ENCODE results near the gene PPP1CB. TPM values are rescaled to one million over a fixed set of nuclear protein-coding genes. Genes with fewer than 3 reads are reported as not detected.

The PPP1CB gene
- total and polyA plus RNA-seq, 4 donors = 26.2 to 75.4 (median 49.3) TPM

DNA sequence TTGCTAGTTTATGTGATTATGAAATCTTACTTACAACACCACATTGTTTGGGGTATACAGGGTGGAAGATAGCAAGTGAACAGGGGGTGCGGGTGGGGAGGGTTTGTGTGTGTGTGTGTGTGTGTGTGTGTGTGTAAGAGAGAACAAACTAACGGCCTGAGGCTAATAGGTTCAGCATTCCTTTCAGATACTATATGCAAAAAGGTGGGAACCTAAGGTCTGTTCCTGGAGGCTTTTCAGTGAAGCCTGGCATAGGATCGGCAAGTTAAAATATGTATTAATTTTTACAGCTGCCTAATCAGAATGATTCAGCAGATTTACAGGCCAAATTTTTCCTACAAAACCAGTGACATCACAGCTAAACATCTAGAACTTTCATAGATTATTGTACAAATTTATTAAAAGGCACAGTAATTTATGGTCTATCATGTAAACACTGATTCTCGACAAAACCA is 51.4 kb downstream of the PPP1CB start:
- Histone ChIP-seq H3K36me3 (ENCODE audit: control insufficient read depth in 4 of 4, insufficient read depth in 3 of 4, low read depth in 1 of 4, low read length in 3 of 4) (peaks cover 1 to 24% (median 14%) of the 10 kb centered on the region in 4 donors), H3K9ac (ENCODE audit: low read depth in 1 of 2, low read length in 2 of 2) (no peak overlapping the region), H3K9me3 (ENCODE audit: control insufficient read depth in 4 of 4, low read length in 3 of 4) (no peaks in the 10 kb centered on the region), H3K4me3 (ENCODE audit: low read depth in 1 of 3, low read length in 3 of 3) (no peak overlapping the region), H3K27ac (ENCODE audit: low read depth in 1 of 2, low read length in 2 of 2) (no peak overlapping the region), H3K27me3 (ENCODE audit: control insufficient read depth in 4 of 4, insufficient read depth in 4 of 4, low read length in 3 of 4) (no peaks in the 10 kb centered on the region), H3K4me1 (ENCODE audit: control insufficient read depth in 4 of 4, insufficient read depth in 4 of 4, low read length in 3 of 4) (peaks cover 0 to 2% (median 0%) of the 10 kb centered on the region in 4 donors)
- no peak for DNase-seq (ENCODE audit: low spot score)
- 80% methylated on average over 4 of the region's 4 CpGs for WGBS
- TF ChIP-seq YY1 (IDR thresholded peaks at IDR 0.05) (no peak), NR2F2 (IDR thresholded peaks at IDR 0.05) (no peak), HNF4G (IDR thresholded peaks at IDR 0.05) (no peak), JUND (IDR thresholded peaks at IDR 0.05) (no peak), GABPA (IDR thresholded peaks at IDR 0.05 in 1 of 2, conservative IDR thresholded peaks at IDR 0.05 in 1 of 2) (no peak), TAF1 (conservative IDR thresholded peaks at IDR 0.05) (no peak), FOXA1 (IDR thresholded peaks at IDR 0.05) (no peak)
- TF ChIP-seq, protein P1, sequence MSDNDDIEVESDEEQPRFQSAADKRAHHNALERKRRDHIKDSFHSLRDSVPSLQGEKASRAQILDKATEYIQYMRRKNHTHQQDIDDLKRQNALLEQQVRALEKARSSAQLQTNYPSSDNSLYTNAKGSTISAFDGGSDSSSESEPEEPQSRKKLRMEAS (IDR thresholded peaks at IDR 0.05) = no peak
- TF ChIP-seq, protein P2, sequence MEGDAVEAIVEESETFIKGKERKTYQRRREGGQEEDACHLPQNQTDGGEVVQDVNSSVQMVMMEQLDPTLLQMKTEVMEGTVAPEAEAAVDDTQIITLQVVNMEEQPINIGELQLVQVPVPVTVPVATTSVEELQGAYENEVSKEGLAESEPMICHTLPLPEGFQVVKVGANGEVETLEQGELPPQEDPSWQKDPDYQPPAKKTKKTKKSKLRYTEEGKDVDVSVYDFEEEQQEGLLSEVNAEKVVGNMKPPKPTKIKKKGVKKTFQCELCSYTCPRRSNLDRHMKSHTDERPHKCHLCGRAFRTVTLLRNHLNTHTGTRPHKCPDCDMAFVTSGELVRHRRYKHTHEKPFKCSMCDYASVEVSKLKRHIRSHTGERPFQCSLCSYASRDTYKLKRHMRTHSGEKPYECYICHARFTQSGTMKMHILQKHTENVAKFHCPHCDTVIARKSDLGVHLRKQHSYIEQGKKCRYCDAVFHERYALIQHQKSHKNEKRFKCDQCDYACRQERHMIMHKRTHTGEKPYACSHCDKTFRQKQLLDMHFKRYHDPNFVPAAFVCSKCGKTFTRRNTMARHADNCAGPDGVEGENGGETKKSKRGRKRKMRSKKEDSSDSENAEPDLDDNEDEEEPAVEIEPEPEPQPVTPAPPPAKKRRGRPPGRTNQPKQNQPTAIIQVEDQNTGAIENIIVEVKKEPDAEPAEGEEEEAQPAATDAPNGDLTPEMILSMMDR (IDR thresholded peaks at IDR 0.05; ENCODE audit: low read depth, low read length, missing input control) = no peak
- TF ChIP-seq, protein P3, sequence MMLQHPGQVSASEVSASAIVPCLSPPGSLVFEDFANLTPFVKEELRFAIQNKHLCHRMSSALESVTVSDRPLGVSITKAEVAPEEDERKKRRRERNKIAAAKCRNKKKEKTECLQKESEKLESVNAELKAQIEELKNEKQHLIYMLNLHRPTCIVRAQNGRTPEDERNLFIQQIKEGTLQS (IDR thresholded peaks at IDR 0.05) = no peak

DNA sequence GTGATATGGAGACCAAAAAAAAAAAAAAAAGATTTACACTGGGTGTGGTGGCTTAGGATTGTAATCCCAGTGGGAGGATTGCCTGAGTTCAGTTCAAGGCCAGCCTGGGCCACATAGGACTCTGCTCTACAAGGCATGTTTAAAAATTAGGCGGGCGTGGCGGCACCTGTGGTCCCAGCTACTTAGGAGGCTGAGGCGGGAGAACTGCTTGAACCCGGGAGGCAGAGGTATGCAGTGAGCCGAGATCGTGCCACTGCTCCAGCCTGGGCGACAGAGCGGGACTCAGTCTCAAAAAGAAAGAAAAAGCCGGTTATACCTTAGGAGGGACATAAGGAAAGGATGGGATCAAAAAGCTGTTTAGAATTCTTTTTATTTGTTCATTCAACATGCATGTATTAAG is 58.3 kb downstream of the PPP1CB start:
- Histone ChIP-seq H3K36me3 (ENCODE audit: control insufficient read depth in 4 of 4, insufficient read depth in 3 of 4, low read depth in 1 of 4, low read length in 3 of 4) (peaks cover 0 to 10% (median 0%) of the 10 kb centered on the region in 4 donors), H3K27me3 (ENCODE audit: control insufficient read depth in 4 of 4, insufficient read depth in 4 of 4, low read length in 3 of 4) (no peaks in the 10 kb centered on the region), H3K9me3 (ENCODE audit: control insufficient read depth in 4 of 4, low read length in 3 of 4) (no peaks in the 10 kb centered on the region), H3K4me3 (ENCODE audit: low read depth in 1 of 3, low read length in 3 of 3) (no peak overlapping the region), H3K4me1 (ENCODE audit: control insufficient read depth in 4 of 4, insufficient read depth in 4 of 4, low read length in 3 of 4) (peaks cover 0 to 8% (median 5%) of the 10 kb centered on the region in 4 donors), H3K9ac (ENCODE audit: low read depth in 1 of 2, low read length in 2 of 2) (no peak overlapping the region), H3K27ac (ENCODE audit: low read depth in 1 of 2, low read length in 2 of 2) (no peak overlapping the region)
- no peak for DNase-seq (ENCODE audit: low spot score)
- no peak for TF ChIP-seq RAD21 (IDR thresholded peaks at IDR 0.05)
- no peak for TF ChIP-seq FOXA2 (IDR thresholded peaks at IDR 0.05)
- TF ChIP-seq JUND (IDR thresholded peaks at IDR 0.05) = no peak
- TF ChIP-seq, protein P4, sequence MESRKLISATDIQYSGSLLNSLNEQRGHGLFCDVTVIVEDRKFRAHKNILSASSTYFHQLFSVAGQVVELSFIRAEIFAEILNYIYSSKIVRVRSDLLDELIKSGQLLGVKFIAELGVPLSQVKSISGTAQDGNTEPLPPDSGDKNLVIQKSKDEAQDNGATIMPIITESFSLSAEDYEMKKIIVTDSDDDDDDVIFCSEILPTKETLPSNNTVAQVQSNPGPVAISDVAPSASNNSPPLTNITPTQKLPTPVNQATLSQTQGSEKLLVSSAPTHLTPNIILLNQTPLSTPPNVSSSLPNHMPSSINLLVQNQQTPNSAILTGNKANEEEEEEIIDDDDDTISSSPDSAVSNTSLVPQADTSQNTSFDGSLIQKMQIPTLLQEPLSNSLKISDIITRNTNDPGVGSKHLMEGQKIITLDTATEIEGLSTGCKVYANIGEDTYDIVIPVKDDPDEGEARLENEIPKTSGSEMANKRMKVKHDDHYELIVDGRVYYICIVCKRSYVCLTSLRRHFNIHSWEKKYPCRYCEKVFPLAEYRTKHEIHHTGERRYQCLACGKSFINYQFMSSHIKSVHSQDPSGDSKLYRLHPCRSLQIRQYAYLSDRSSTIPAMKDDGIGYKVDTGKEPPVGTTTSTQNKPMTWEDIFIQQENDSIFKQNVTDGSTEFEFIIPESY (IDR thresholded peaks at IDR 0.05) = no peak
- no peak for TF ChIP-seq NR2F2 (IDR thresholded peaks at IDR 0.05)
- no peak for TF ChIP-seq RXRA (IDR thresholded peaks at IDR 0.05)
- TF ChIP-seq TAF1 (conservative IDR thresholded peaks at IDR 0.05) = no peak
- TF ChIP-seq, protein P1 (IDR thresholded peaks at IDR 0.05) = no peak
- no peak for TF ChIP-seq HNF4G (IDR thresholded peaks at IDR 0.05)
- TF ChIP-seq SP1 (IDR thresholded peaks at IDR 0.05) = no peak
- TF ChIP-seq, protein P5, sequence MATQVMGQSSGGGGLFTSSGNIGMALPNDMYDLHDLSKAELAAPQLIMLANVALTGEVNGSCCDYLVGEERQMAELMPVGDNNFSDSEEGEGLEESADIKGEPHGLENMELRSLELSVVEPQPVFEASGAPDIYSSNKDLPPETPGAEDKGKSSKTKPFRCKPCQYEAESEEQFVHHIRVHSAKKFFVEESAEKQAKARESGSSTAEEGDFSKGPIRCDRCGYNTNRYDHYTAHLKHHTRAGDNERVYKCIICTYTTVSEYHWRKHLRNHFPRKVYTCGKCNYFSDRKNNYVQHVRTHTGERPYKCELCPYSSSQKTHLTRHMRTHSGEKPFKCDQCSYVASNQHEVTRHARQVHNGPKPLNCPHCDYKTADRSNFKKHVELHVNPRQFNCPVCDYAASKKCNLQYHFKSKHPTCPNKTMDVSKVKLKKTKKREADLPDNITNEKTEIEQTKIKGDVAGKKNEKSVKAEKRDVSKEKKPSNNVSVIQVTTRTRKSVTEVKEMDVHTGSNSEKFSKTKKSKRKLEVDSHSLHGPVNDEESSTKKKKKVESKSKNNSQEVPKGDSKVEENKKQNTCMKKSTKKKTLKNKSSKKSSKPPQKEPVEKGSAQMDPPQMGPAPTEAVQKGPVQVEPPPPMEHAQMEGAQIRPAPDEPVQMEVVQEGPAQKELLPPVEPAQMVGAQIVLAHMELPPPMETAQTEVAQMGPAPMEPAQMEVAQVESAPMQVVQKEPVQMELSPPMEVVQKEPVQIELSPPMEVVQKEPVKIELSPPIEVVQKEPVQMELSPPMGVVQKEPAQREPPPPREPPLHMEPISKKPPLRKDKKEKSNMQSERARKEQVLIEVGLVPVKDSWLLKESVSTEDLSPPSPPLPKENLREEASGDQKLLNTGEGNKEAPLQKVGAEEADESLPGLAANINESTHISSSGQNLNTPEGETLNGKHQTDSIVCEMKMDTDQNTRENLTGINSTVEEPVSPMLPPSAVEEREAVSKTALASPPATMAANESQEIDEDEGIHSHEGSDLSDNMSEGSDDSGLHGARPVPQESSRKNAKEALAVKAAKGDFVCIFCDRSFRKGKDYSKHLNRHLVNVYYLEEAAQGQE (IDR thresholded peaks at IDR 0.05) = no peak
- TF ChIP-seq YY1 (IDR thresholded peaks at IDR 0.05) = no peak
- no peak for TF ChIP-seq HNF4A (conservative IDR thresholded peaks at IDR 0.05)
- no peak for TF ChIP-seq EGR1 (IDR thresholded peaks at IDR 0.05; ENCODE audit: low read depth in 2 of 2)
- TF ChIP-seq GABPA (IDR thresholded peaks at IDR 0.05 in 1 of 2, conservative IDR thresholded peaks at IDR 0.05 in 1 of 2) = no peak
- TF ChIP-seq, protein P3 (IDR thresholded peaks at IDR 0.05) = no peak
- TF ChIP-seq, protein P2 (IDR thresholded peaks at IDR 0.05; ENCODE audit: low read depth, low read length, missing input control) = no peak
- TF ChIP-seq FOXA1 (IDR thresholded peaks at IDR 0.05) = no peak
- WGBS = 80% methylated on average over 10 of the region's 10 CpGs
